MCF 10A (cell line): ENCODE measurements around the gene SCUBE1. TPM values are rescaled to one million over a fixed set of nuclear protein-coding genes. Genes with fewer than 3 reads are reported as not detected.
A peak's percentile ranks its signal among the peaks of the same experiment; 100 is the strongest.

ENCODE experiments used
- BruUV-seq: library from RNA; stranded (reverse); fragments of 400-500 nt; replicated peaks from 2 replicates; lab custom pipeline; 2021; lab: Mats Ljungman, UMichigan
- CTCF ChIA-PET: fragments of 300-600 bp; sonication (Branson Sonifier 250); formaldehyde crosslinking; extraction: SDS; loops from one replicate; lab custom pipeline; 2021; ENCODE audit warnings: antibody characterized with exemption, inconsistent platforms; lab: Yijun Ruan, JAX
- POLR2A ChIA-PET: fragments of 300-600, 350-650 bp; sonication (Branson Sonifier 250); formaldehyde crosslinking; extraction: SDS; loops from one replicate; lab custom pipeline; 2020; ENCODE audit warnings: antibody characterized with exemption, inconsistent platforms; lab: Yijun Ruan, JAX
- DNase-seq: peaks from one replicate; pipeline ENCODE4 v3.0.0-alpha.2; 2018; ENCODE audit not compliant: unreplicated experiment
- H3K27ac Mint-ChIP-seq: one replicate; pipeline ENCODE4 v1.8.0; 2022; ENCODE audit warnings: mild to moderate bottlenecking, low read depth, mixed read lengths; ENCODE audit not compliant: unreplicated experiment
- H3K27me3 Mint-ChIP-seq: one replicate; pipeline ENCODE4 v1.8.0; 2022; ENCODE audit warnings: mixed read lengths; ENCODE audit not compliant: insufficient read depth, unreplicated experiment
- H3K36me3 Mint-ChIP-seq: one replicate; pipeline ENCODE4 v1.8.0; 2022; ENCODE audit warnings: mild to moderate bottlenecking, moderate library complexity, mixed read lengths; ENCODE audit not compliant: insufficient read depth, unreplicated experiment
- H3K4me1 Mint-ChIP-seq: one replicate; pipeline ENCODE4 v1.8.0; 2022; ENCODE audit warnings: mixed read lengths; ENCODE audit not compliant: insufficient read depth, unreplicated experiment
- H3K4me3 Mint-ChIP-seq: one replicate; pipeline ENCODE4 v1.8.0; 2022; ENCODE audit warnings: mild to moderate bottlenecking, moderate library complexity, mixed read lengths; ENCODE audit not compliant: unreplicated experiment
- H3K9me3 Mint-ChIP-seq: one replicate; pipeline ENCODE4 v1.8.0; 2022; ENCODE audit warnings: mixed read lengths; ENCODE audit not compliant: unreplicated experiment
- CTCF ChIP-seq: fragments of 200-600 bp; IDR thresholded peaks from one replicate; pipeline ENCODE4 v1.8.0; 2022; ENCODE audit warnings: antibody characterized with exemption, mild to moderate bottlenecking; ENCODE audit not compliant: unreplicated experiment
- intact Hi-C: fragments of 100-400 bp; cut with micrococcal nuclease; formaldehyde crosslinking; loops from 2 replicates; pipeline ENCODE4 v1.14.1; 2022
- total RNA-seq: library from RNA; stranded (reverse); gene quantifications from 2 replicates; pipeline ENCODE4 v1.2.3, GENCODE V29; 2022

SCUBE1 gene
- total RNA-seq, 1 experiment from 2014 or later, result not detected

- no TSS peak for BruUV-seq
Observed at GRCh38 chr22:43341565-43341964, 1.6 kb downstream of the SCUBE1 start.

GRCh38 chr22:43338766-43339345 lies 4.3 kb downstream of the SCUBE1 start:
- Mint-ChIP-seq H3K4me3 (no peak overlapping the region), H3K36me3 (no peaks in the 10 kb centered on the region), H3K27ac (no peak overlapping the region), H3K4me1 (no peaks in the 10 kb centered on the region), H3K27me3 (peaks cover 33% of the 10 kb centered on the region), H3K9me3 (no peaks in the 10 kb centered on the region)
- ChIA-PET CTCF (interaction anchor here (1.1 kb wide), 1 partner anchor 78 kb away, joined by 8 read pairs; no protein-coding TSS in a partner anchor), POLR2A (interaction anchor here (0.6 kb wide), 1 partner anchor 548 kb away, joined by 3 read pairs; no protein-coding TSS in a partner anchor)
- intact Hi-C loops, result no loop called here
- TF ChIP-seq CTCF, result no peak
- no TSS peak for BruUV-seq
- DNase-seq, result no peak

More at GRCh38 chr22:43341565-43341964, 1.6 kb downstream of the SCUBE1 start:
- ChIA-PET POLR2A (no interaction called here), CTCF (no interaction called here)
- Mint-ChIP-seq H3K4me3 (no peak overlapping the region), H3K9me3 (no peaks in the 10 kb centered on the region), H3K4me1 (no peaks in the 10 kb centered on the region), H3K27ac (no peak overlapping the region), H3K27me3 (peaks cover 52% of the 10 kb centered on the region), H3K36me3 (no peaks in the 10 kb centered on the region)
- intact Hi-C loops, result no loop called here
- TF ChIP-seq CTCF, result no peak
- DNase-seq, result no peak

GRCh38 chr22:43337946-43338345 lies 5.2 kb downstream of the SCUBE1 start:
- no peak for TF ChIP-seq CTCF
- no TSS peak for BruUV-seq
- no peak for DNase-seq
- Mint-ChIP-seq H3K27ac (no peak overlapping the region), H3K4me3 (no peak overlapping the region), H3K9me3 (no peaks in the 10 kb centered on the region), H3K4me1 (no peaks in the 10 kb centered on the region), H3K27me3 (peaks cover 33% of the 10 kb centered on the region), H3K36me3 (no peaks in the 10 kb centered on the region)
- POLR2A ChIA-PET, result interaction anchor here (0.6 kb wide), 1 partner anchor 20 kb away, joined by 3 read pairs; no protein-coding TSS in a partner anchor
- intact Hi-C loops, result no loop called here
- CTCF ChIA-PET, result interaction anchor here (1.6 kb wide), 1 partner anchor 8 kb away, joined by 11 read pairs; no protein-coding TSS in a partner anchor

DNA sequence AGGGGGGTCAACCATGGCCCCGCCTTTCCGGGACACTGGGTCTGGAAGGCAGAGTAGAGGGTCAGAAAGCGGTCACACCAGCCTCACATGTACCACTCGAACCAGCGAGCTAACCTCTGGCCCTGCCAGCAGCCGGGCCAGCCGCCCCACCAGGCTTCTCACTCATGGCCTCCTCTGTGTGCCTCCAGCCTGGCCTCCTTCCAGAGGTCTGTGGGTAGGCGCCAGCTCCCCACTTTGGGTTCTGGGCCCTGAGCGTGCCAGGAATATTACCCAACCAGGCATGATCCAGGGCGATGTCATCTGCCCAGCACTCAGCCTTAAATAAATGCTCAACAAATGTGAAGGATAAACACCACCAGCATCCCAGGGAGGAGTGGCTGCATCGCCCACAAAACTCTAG lies 5.8 kb downstream of the SCUBE1 start:
- Mint-ChIP-seq H3K27ac (no peak overlapping the region), H3K27me3 (peaks cover 27% of the 10 kb centered on the region), H3K36me3 (no peaks in the 10 kb centered on the region), H3K4me1 (no peaks in the 10 kb centered on the region), H3K9me3 (no peaks in the 10 kb centered on the region), H3K4me3 (no peak overlapping the region)
- ChIA-PET POLR2A (no interaction called here), CTCF (interaction anchor here (1.6 kb wide), 1 partner anchor 9 kb away, joined by 11 read pairs; no protein-coding TSS in a partner anchor)
- intact Hi-C loops, result no loop called here
- BruUV-seq, result no TSS peak
- peak; percentile 59 for DNase-seq
- no peak for TF ChIP-seq CTCF
